GM19438 (cell line): Measurements from ENCODE around the gene NLK.

Experiments
- ATAC-seq: cut with Tn5 transposase; IDR thresholded peaks from one replicate; pipeline ENCODE4 v1.9.1; 2021; ENCODE audit warnings: low read depth; ENCODE audit not compliant: unreplicated experiment

Gene NLK

GRCh38 chr17:28244446-28244845 lies 202.0 kb downstream of the NLK start:
- ATAC-seq, result no peak
